ENCODE results near the gene ANXA4. TPM values are rescaled to one million over a fixed set of nuclear protein-coding genes. Genes with fewer than 3 reads are reported as not detected.

The ANXA4 gene
- total and polyA plus RNA-seq, 2 of the 13 experiments (the other 11 are each of a cell fraction or from before 2014, with no cell fraction given) = 155 to 168 TPM

GRCh38 chr2:69709290-69709689 is 32.6 kb upstream of the ANXA4 start:
- FAIRE-seq = no peak
- DNase-seq (ENCODE audit: low spot score) = no peak
- no peak overlapping the region for H3K4me3 ChIP-seq (replicated peaks in 1 of 3; ENCODE audit: insufficient read depth in 1 of 3, low read depth in 2 of 3, low read length in 3 of 3)
- in situ Hi-C loops (cut with HindIII; ENCODE audit: extremely low pct_ligation_motif_present, low pct_unique_long_range_greater_than_20kb) (no loop called here), intact Hi-C loops (cut with micrococcal nuclease; ENCODE audit: unreplicated experiment) (no loop called here)
- H3K9ac ChIP-seq (ENCODE audit: insufficient read depth, low read depth, low read length) = no peak overlapping the region
- no peak overlapping the region for H3K4me2 ChIP-seq (ENCODE audit: low read depth, low read length)
- no peaks in the 10 kb centered on the region for H3K36me3 ChIP-seq (replicated peaks in 1 of 2; ENCODE audit: control insufficient read depth in 1 of 2, insufficient read depth in 2 of 2, low read length in 2 of 2)
- no TSS peak for BruUV-seq (replicated peaks)
- H3K4me1 ChIP-seq (ENCODE audit: insufficient read depth, low read length) = peaks cover under 1% of the 10 kb centered on the region
- no peaks in the 10 kb centered on the region for H3K79me2 ChIP-seq (ENCODE audit: insufficient read depth, low read length)
- 38% methylated on average over 5 of the region's 5 CpGs for WGBS (ENCODE audit: low lambda C conversion rate)
- no peak overlapping the region for H3K27ac ChIP-seq (ENCODE audit: extremely low read length, insufficient read depth, low read length)
- ChIA-PET POLR2A (no interaction called here), CTCF (ENCODE audit: low intra/inter-chr PET ratio, low total read pairs) (no interaction called here)
- no peak overlapping the region for H2AFZ ChIP-seq (ENCODE audit: low read length)
- peaks cover 0 to 3% of the 10 kb centered on the region in 2 experiments; a peak in 1 of 5 replicates for H3K27me3 ChIP-seq (ENCODE audit: control insufficient read depth in 1 of 2, insufficient read depth in 2 of 2, low read length in 2 of 2)
- no peak for ATAC-seq
- no peaks in the 10 kb centered on the region for H4K20me1 ChIP-seq (ENCODE audit: insufficient read depth, low read length)
- no peaks in the 10 kb centered on the region for H3K9me3 ChIP-seq (ENCODE audit: low read length)
- TF ChIP-seq ZNF766 (CRISPR knock-in tag; IDR thresholded peaks at IDR 0.05; ENCODE audit: borderline replicate concordance) = no peak
- TF ChIP-seq ZNF576 (CRISPR knock-in tag; IDR thresholded peaks at IDR 0.05) = no peak
- TF ChIP-seq TRAFD1 (CRISPR knock-in tag; IDR thresholded peaks at IDR 0.05; ENCODE audit: borderline replicate concordance) = no peak
- no peak for TF ChIP-seq HDAC2 (CRISPR knock-in tag; IDR thresholded peaks at IDR 0.05)
- TF ChIP-seq SRSF4 (IDR thresholded peaks at IDR 0.05; ENCODE audit: low read depth, low read length, poor library complexity, severe bottlenecking) = no peak
- TF ChIP-seq ZBTB39 (CRISPR knock-in tag; IDR thresholded peaks at IDR 0.05) = no peak
- TF ChIP-seq KDM1A (CRISPR knock-in tag; IDR thresholded peaks at IDR 0.05) = no peak
- TF ChIP-seq MAFK (conservative IDR thresholded peaks at IDR 0.05 in 1 of 2, IDR thresholded peaks at IDR 0.05 in 1 of 2; ENCODE audit: low read length in 2 of 2) = no peak
- no peak for TF ChIP-seq ZNF329 (CRISPR knock-in tag; IDR thresholded peaks at IDR 0.05; ENCODE audit: low read depth)
- no peak for TF ChIP-seq E2F1 (CRISPR knock-in tag; IDR thresholded peaks at IDR 0.05)
- no peak for TF ChIP-seq KDM2A (CRISPR knock-in tag; IDR thresholded peaks at IDR 0.05; ENCODE audit: borderline replicate concordance, low read depth)
- no peak for TF ChIP-seq ZNF672 (CRISPR knock-in tag; IDR thresholded peaks at IDR 0.05)
- TF ChIP-seq FLYWCH1 (CRISPR knock-in tag; IDR thresholded peaks at IDR 0.05) = no peak
- no peak for TF ChIP-seq AKNA (CRISPR knock-in tag; IDR thresholded peaks at IDR 0.05; ENCODE audit: borderline replicate concordance)
- no peak for TF ChIP-seq TSC22D2 (CRISPR knock-in tag; IDR thresholded peaks at IDR 0.05; ENCODE audit: borderline replicate concordance)

All from HepG2 (cell line).